Measurements from ENCODE around the gene MARK2. TPM values are rescaled to one million over a fixed set of nuclear protein-coding genes. Genes with fewer than 3 reads are reported as not detected.

MARK2 gene
- polyA plus RNA-seq, 1 donor (not counting 4 experiments of a cell fraction or from before 2014, with no cell fraction given), result 20.8 TPM

- H2AFZ ChIP-seq (ENCODE audit: control insufficient read depth, low read length), result no peak overlapping the region
- H3K79me2 ChIP-seq (ENCODE audit: control insufficient read depth, insufficient read depth, low read length), result peaks cover 30% of the 10 kb centered on the region
- FAIRE-seq (no peak), DNase-seq (ENCODE audit: low read depth, low spot score) (no peak)
- TF ChIP-seq, protein P1, sequence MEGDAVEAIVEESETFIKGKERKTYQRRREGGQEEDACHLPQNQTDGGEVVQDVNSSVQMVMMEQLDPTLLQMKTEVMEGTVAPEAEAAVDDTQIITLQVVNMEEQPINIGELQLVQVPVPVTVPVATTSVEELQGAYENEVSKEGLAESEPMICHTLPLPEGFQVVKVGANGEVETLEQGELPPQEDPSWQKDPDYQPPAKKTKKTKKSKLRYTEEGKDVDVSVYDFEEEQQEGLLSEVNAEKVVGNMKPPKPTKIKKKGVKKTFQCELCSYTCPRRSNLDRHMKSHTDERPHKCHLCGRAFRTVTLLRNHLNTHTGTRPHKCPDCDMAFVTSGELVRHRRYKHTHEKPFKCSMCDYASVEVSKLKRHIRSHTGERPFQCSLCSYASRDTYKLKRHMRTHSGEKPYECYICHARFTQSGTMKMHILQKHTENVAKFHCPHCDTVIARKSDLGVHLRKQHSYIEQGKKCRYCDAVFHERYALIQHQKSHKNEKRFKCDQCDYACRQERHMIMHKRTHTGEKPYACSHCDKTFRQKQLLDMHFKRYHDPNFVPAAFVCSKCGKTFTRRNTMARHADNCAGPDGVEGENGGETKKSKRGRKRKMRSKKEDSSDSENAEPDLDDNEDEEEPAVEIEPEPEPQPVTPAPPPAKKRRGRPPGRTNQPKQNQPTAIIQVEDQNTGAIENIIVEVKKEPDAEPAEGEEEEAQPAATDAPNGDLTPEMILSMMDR (optimal IDR thresholded peaks at IDR 0.05 in 1 of 3, IDR thresholded peaks at IDR 0.05 in 1 of 3, conservative IDR thresholded peaks at IDR 0.05 in 1 of 3; ENCODE audit: extremely low read depth in 1 of 3, insufficient read depth in 2 of 3, low read length in 3 of 3), result no peak
- no peak for TF ChIP-seq EZH2 (IDR thresholded peaks at IDR 0.05; ENCODE audit: low read length)
- dilution Hi-C loops (cut with MboI; ENCODE audit: extremely low pct_ligation_motif_present, low sequenced_read_pairs), result no loop called here
- H3K9ac ChIP-seq (ENCODE audit: control insufficient read depth, extremely low read depth, insufficient read depth, low read length), result no peak overlapping the region
- no peaks in the 10 kb centered on the region for H4K20me1 ChIP-seq (ENCODE audit: control insufficient read depth, extremely low read depth, insufficient read depth, low read length)
- peaks cover 13% of the 10 kb centered on the region for H3K4me1 ChIP-seq (ENCODE audit: control insufficient read depth, extremely low read depth, insufficient read depth, low read length)
- no peak overlapping the region for H3K27ac ChIP-seq (ENCODE audit: control insufficient read depth, insufficient read depth, low read length)
- H3K27me3 ChIP-seq (ENCODE audit: control insufficient read depth, extremely low read depth, insufficient read depth, low read length), result no peaks in the 10 kb centered on the region
- H3K9me3 ChIP-seq (ENCODE audit: control insufficient read depth, low read depth, low read length), result no peaks in the 10 kb centered on the region
- no peak overlapping the region for H3K4me3 ChIP-seq (ENCODE audit: control insufficient read depth in 2 of 3, extremely low read depth in 1 of 3, insufficient read depth in 2 of 3, low read depth in 1 of 3, low read length in 3 of 3)
- H3K36me3 ChIP-seq (ENCODE audit: control insufficient read depth in 2 of 2, extremely low read depth in 1 of 2, insufficient read depth in 2 of 2, low read length in 2 of 2), result peaks cover 12 to 26% of the 10 kb centered on the region in 2 experiments
- no peak overlapping the region for H3K4me2 ChIP-seq (ENCODE audit: control insufficient read depth, extremely low read depth, insufficient read depth, low read depth, low read length)
- H3K9me1 ChIP-seq (ENCODE audit: control insufficient read depth, extremely low read depth, insufficient read depth, low read length), result no peaks in the 10 kb centered on the region
Observed at GRCh38 chr11:63817758-63818498, 21.0 kb upstream of the MARK2 start.

- dilution Hi-C loops (cut with MboI; ENCODE audit: extremely low pct_ligation_motif_present, low sequenced_read_pairs), result no loop called here
- H3K79me2 ChIP-seq (ENCODE audit: control insufficient read depth, insufficient read depth, low read length), result peaks cover 28% of the 10 kb centered on the region
- H3K27me3 ChIP-seq (ENCODE audit: control insufficient read depth, extremely low read depth, insufficient read depth, low read length), result no peaks in the 10 kb centered on the region
- peaks cover 12 to 28% of the 10 kb centered on the region in 2 experiments for H3K36me3 ChIP-seq (ENCODE audit: control insufficient read depth in 2 of 2, extremely low read depth in 1 of 2, insufficient read depth in 2 of 2, low read length in 2 of 2)
- H3K27ac ChIP-seq (ENCODE audit: control insufficient read depth, insufficient read depth, low read length), result no peak overlapping the region
- TF ChIP-seq EZH2 (IDR thresholded peaks at IDR 0.05; ENCODE audit: low read length), result no peak
- TF ChIP-seq, protein P1 (optimal IDR thresholded peaks at IDR 0.05 in 1 of 3, IDR thresholded peaks at IDR 0.05 in 1 of 3, conservative IDR thresholded peaks at IDR 0.05 in 1 of 3; ENCODE audit: extremely low read depth in 1 of 3, insufficient read depth in 2 of 3, low read length in 3 of 3), result no peak
- no peaks in the 10 kb centered on the region for H3K9me1 ChIP-seq (ENCODE audit: control insufficient read depth, extremely low read depth, insufficient read depth, low read length)
- no peaks in the 10 kb centered on the region for H4K20me1 ChIP-seq (ENCODE audit: control insufficient read depth, extremely low read depth, insufficient read depth, low read length)
- H3K4me3 ChIP-seq (ENCODE audit: control insufficient read depth in 2 of 3, extremely low read depth in 1 of 3, insufficient read depth in 2 of 3, low read depth in 1 of 3, low read length in 3 of 3), result no peak overlapping the region
- H2AFZ ChIP-seq (ENCODE audit: control insufficient read depth, low read length), result no peak overlapping the region
- DNase-seq (ENCODE audit: low read depth, low spot score), result no peak
- no peak overlapping the region for H3K4me2 ChIP-seq (ENCODE audit: control insufficient read depth, extremely low read depth, insufficient read depth, low read depth, low read length)
- no peaks in the 10 kb centered on the region for H3K9me3 ChIP-seq (ENCODE audit: control insufficient read depth, low read depth, low read length)
- peaks cover 13% of the 10 kb centered on the region for H3K4me1 ChIP-seq (ENCODE audit: control insufficient read depth, extremely low read depth, insufficient read depth, low read length)
- no peak for FAIRE-seq
- no peak overlapping the region for H3K9ac ChIP-seq (ENCODE audit: control insufficient read depth, extremely low read depth, insufficient read depth, low read length)
Observed at GRCh38 chr11:63818609-63819008, 20.3 kb upstream of the MARK2 start.

Measured in keratinocyte (primary cell).